Measurements from ENCODE around the gene ASPHD1. TPM values are rescaled to one million over a fixed set of nuclear protein-coding genes. Genes with fewer than 3 reads are reported as not detected.
"Not testable (repeated sequence)": the region's sequence is repeated elsewhere in the genome, so short reads cannot be mapped to it uniquely, and the experiment has no call there.

The ASPHD1 gene
- total RNA-seq, 2 experiments from 2014 or later, result not detected

GRCh38 chr16:29903590-29903989 lies 3.3 kb downstream of the ASPHD1 start:
- CTCF ChIA-PET, result no interaction called here
- Mint-ChIP-seq H3K4me3 (no peak overlapping the region), H3K27me3 (peaks cover 10% of the 10 kb centered on the region), H3K36me3 (ENCODE audit: low read depth) (peaks cover 3% of the 10 kb centered on the region), H3K4me1 (peaks cover 12% of the 10 kb centered on the region), H3K9me3 (no peaks in the 10 kb centered on the region), H3K27ac (no peak overlapping the region)
- no peak for DNase-seq
- POLR2A ChIA-PET, result no interaction called here

GRCh38 chr16:29904947-29905346 lies 4.7 kb downstream of the ASPHD1 start:
- peaks cover 3% of the 10 kb centered on the region for H3K36me3 Mint-ChIP-seq (ENCODE audit: low read depth)
- no peak overlapping the region for H3K27ac Mint-ChIP-seq
- H3K9me3 Mint-ChIP-seq, result no peaks in the 10 kb centered on the region
- no peak overlapping the region for H3K4me3 Mint-ChIP-seq
- CTCF ChIA-PET, result interaction anchor here (0.9 to 1.0 kb wide), 2 partner anchors 11 to 19 kb away, joined by 3 read pairs; no protein-coding TSS in a partner anchor
- POLR2A ChIA-PET, result no interaction called here
- H3K4me1 Mint-ChIP-seq, result peaks cover 11% of the 10 kb centered on the region
- peaks cover 4% of the 10 kb centered on the region for H3K27me3 Mint-ChIP-seq
- DNase-seq, result no peak

GRCh38 chr16:29905668-29906067 lies 5.4 kb downstream of the ASPHD1 start:
- DNase-seq, result no peak
- Mint-ChIP-seq H3K27me3 (peaks cover 2% of the 10 kb centered on the region), H3K36me3 (ENCODE audit: low read depth) (peaks cover 3% of the 10 kb centered on the region), H3K9me3 (no peaks in the 10 kb centered on the region), H3K4me3 (no peak overlapping the region), H3K27ac (no peak overlapping the region), H3K4me1 (peaks cover 8% of the 10 kb centered on the region)
- CTCF ChIA-PET, result no interaction called here
- POLR2A ChIA-PET, result no interaction called here

- Mint-ChIP-seq H3K9me3 (no peaks in the 10 kb centered on the region), H3K4me3 (no peak overlapping the region), H3K27ac (no peak overlapping the region), H3K4me1 (peaks cover 6% of the 10 kb centered on the region), H3K36me3 (ENCODE audit: low read depth) (peaks cover 3% of the 10 kb centered on the region), H3K27me3 (no peaks in the 10 kb centered on the region)
- ChIA-PET CTCF (no interaction called here), POLR2A (no interaction called here)
- DNase-seq, result no peak
Observed at GRCh38 chr16:29906520-29907244, 6.4 kb downstream of the ASPHD1 start.

GRCh38 chr16:29907973-29908372 lies 7.7 kb downstream of the ASPHD1 start:
- Mint-ChIP-seq H3K27me3 (no peaks in the 10 kb centered on the region), H3K4me1 (peaks cover 6% of the 10 kb centered on the region), H3K4me3 (no peak overlapping the region), H3K36me3 (ENCODE audit: low read depth) (peaks cover 3% of the 10 kb centered on the region), H3K27ac (no peak overlapping the region), H3K9me3 (no peaks in the 10 kb centered on the region)
- no peak for DNase-seq
- ChIA-PET POLR2A (no interaction called here), CTCF (interaction anchor here (0.6 to 2.6 kb wide), 5 partner anchors 8 to 180 kb away, joined by 3 to 6 read pairs (median 3); partner anchors contain the start of genes ASPHD1, C16orf92 and SEZ6L2)

- no peaks in the 10 kb centered on the region for H3K27me3 Mint-ChIP-seq
- no peak overlapping the region for H3K27ac Mint-ChIP-seq
- DNase-seq, result no peak
- H3K4me3 Mint-ChIP-seq, result no peak overlapping the region
- peaks cover 6% of the 10 kb centered on the region for H3K36me3 Mint-ChIP-seq (ENCODE audit: low read depth)
- CTCF ChIA-PET, result interaction anchor here (0.6 to 2.6 kb wide), 6 partner anchors 9 to 181 kb away, joined by 3 to 6 read pairs (median 4); partner anchors contain the start of genes ASPHD1, C16orf92 and SEZ6L2
- peaks cover 2% of the 10 kb centered on the region for H3K4me1 Mint-ChIP-seq
- POLR2A ChIA-PET, result no interaction called here
- H3K9me3 Mint-ChIP-seq, result no peaks in the 10 kb centered on the region
Observed at GRCh38 chr16:29908719-29909220, 8.5 kb downstream of the ASPHD1 start.

GRCh38 chr16:29909391-29909790 lies 9.1 kb downstream of the ASPHD1 start:
- Mint-ChIP-seq H3K36me3 (ENCODE audit: low read depth) (peaks cover 8% of the 10 kb centered on the region), H3K27me3 (no peaks in the 10 kb centered on the region), H3K27ac (no peak overlapping the region), H3K9me3 (no peaks in the 10 kb centered on the region), H3K4me1 (peaks cover 2% of the 10 kb centered on the region), H3K4me3 (no peak overlapping the region)
- ChIA-PET CTCF (interaction anchor here (0.7 to 2.6 kb wide), 3 partner anchors 10 to 707 kb away, joined by 3 to 6 read pairs (median 4); partner anchors contain the start of genes ASPHD1 and SEZ6L2), POLR2A (no interaction called here)
- DNase-seq, result no peak

GRCh38 chr16:29909851-29910250 lies 9.6 kb downstream of the ASPHD1 start:
- not testable (repeated sequence) for H3K4me3 Mint-ChIP-seq; H3K9me3 Mint-ChIP-seq; H3K27ac Mint-ChIP-seq; DNase-seq; H3K27me3 Mint-ChIP-seq; H3K36me3 Mint-ChIP-seq (ENCODE audit: low read depth); H3K4me1 Mint-ChIP-seq
- ChIA-PET CTCF (interaction anchor here (0.6 to 2.6 kb wide), 4 partner anchors 8 to 707 kb away, joined by 3 to 6 read pairs (median 3); partner anchors contain the start of genes ASPHD1 and SEZ6L2), POLR2A (interaction anchor here (0.6 kb wide), 1 partner anchor 77 kb away, joined by 4 read pairs; no protein-coding TSS in a partner anchor)

GRCh38 chr16:29910819-29911675 lies 10.8 kb downstream of the ASPHD1 start:
- POLR2A ChIA-PET, result no interaction called here
- Mint-ChIP-seq H3K4me1 (peaks cover 2% of the 10 kb centered on the region), H3K27ac (no peak overlapping the region), H3K36me3 (ENCODE audit: low read depth) (peaks cover 12% of the 10 kb centered on the region), H3K9me3 (no peaks in the 10 kb centered on the region), H3K4me3 (no peak overlapping the region), H3K27me3 (no peaks in the 10 kb centered on the region)
- no peak for DNase-seq
- CTCF ChIA-PET, result interaction anchor here (0.8 to 1.4 kb wide), 3 partner anchors 9 to 144 kb away, joined by 3 read pairs; no protein-coding TSS in a partner anchor

- no peak for DNase-seq
- Mint-ChIP-seq H3K27ac (no peak overlapping the region), H3K9me3 (no peaks in the 10 kb centered on the region), H3K4me3 (no peak overlapping the region), H3K36me3 (ENCODE audit: low read depth) (peaks cover 8% of the 10 kb centered on the region), H3K27me3 (no peaks in the 10 kb centered on the region), H3K4me1 (peaks cover 2% of the 10 kb centered on the region)
- POLR2A ChIA-PET, result no interaction called here
- CTCF ChIA-PET, result interaction anchor here (0.8 to 1.4 kb wide), 2 partner anchors 120 to 143 kb away, joined by 3 read pairs; no protein-coding TSS in a partner anchor
Observed at GRCh38 chr16:29911676-29912010, 11.4 kb downstream of the ASPHD1 start.

- Mint-ChIP-seq H3K27me3 (no peaks in the 10 kb centered on the region), H3K36me3 (ENCODE audit: low read depth) (peaks cover 8% of the 10 kb centered on the region), H3K4me3 (no peak overlapping the region), H3K27ac (no peak overlapping the region), H3K9me3 (no peaks in the 10 kb centered on the region), H3K4me1 (peaks cover 2% of the 10 kb centered on the region)
- ChIA-PET POLR2A (no interaction called here), CTCF (no interaction called here)
- no peak for DNase-seq
Observed at GRCh38 chr16:29912087-29912486, 11.8 kb downstream of the ASPHD1 start.

GRCh38 chr16:29913514-29913913 lies 13.2 kb downstream of the ASPHD1 start:
- no peaks in the 10 kb centered on the region for H3K4me1 Mint-ChIP-seq
- peaks cover 13% of the 10 kb centered on the region for H3K36me3 Mint-ChIP-seq (ENCODE audit: low read depth)
- no peak overlapping the region for H3K27ac Mint-ChIP-seq
- H3K4me3 Mint-ChIP-seq, result no peak overlapping the region
- no peak for DNase-seq
- POLR2A ChIA-PET, result no interaction called here
- CTCF ChIA-PET, result interaction anchor here (0.5 to 0.6 kb wide), 2 partner anchors 74 to 271 kb away, joined by 4 read pairs; no protein-coding TSS in a partner anchor
- H3K9me3 Mint-ChIP-seq, result no peaks in the 10 kb centered on the region
- H3K27me3 Mint-ChIP-seq, result no peaks in the 10 kb centered on the region

Measured in activated CD4-positive, alpha-beta T cell treated with anti-CD3 and anti-CD28 coated beads, Interleukin-2, amount 10 ng/mL, durations not matched to agents 7 days and 5 days (primary cell).